GM10248 (cell line): ENCODE results near the gene STK39.
A peak's percentile ranks its signal among the peaks of the same experiment; 100 is the strongest.

ENCODE experiments used
- CTCF ChIA-PET: fragments of 300-600 bp; sonication (Branson Sonifier 250); formaldehyde crosslinking; extraction: SDS; loops from one replicate; lab custom pipeline; 2021; ENCODE audit warnings: antibody characterized with exemption; lab: Yijun Ruan, JAX
- POLR2A ChIA-PET: fragments of 350-650 bp; sonication (Branson Sonifier 250); formaldehyde crosslinking; extraction: SDS; loops from one replicate; lab custom pipeline; 2020; ENCODE audit warnings: antibody characterized with exemption; lab: Yijun Ruan, JAX
- DNase-seq: peaks from one replicate; pipeline ENCODE4 v3.0.0; 2012; ENCODE audit errors: extremely low spot score
- TF ChIP-seq, protein P1 (sequence below): IDR thresholded peaks from 2 replicates; pipeline ENCODE4 v1.5.1; 2012; ENCODE audit warnings: mild to moderate bottlenecking, low read depth; ENCODE audit errors: extremely low read depth, missing control alignments, control extremely low read depth

Gene STK39

DNA sequence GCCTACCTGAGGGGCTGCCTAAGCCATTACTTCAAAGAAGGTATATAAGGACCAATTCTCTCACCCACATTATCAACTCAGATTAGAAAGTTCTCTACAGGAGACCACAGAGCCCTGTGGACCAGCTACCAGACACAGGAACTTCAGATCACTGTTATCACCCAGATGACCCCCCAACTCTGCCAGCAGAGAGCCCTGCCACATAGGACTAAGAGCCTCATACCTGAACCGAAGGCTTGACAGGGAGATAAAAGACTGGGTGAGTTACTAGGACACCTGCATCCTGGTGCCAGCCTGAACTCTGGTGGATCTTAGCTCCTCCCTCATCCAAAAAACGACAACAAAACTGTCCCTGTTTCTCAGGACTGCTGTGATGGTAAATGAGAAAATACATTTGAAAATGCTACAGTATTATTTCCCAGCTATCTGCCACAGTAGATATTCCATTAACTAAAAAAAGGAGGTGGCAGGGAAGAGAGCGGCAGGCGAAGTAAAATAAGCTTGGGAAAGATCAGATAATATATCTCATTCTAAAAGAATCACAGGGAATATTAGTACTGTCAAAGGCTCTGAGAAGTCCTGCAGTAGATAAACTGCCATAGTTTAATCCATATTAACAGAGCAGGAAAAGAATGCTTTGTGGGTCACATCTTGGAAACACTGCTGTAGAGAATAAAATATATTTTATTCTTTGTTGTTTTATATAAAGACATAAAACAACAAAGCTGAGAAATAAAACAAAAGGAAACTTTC, 79.7 kb downstream of the STK39 start:
- DNase-seq, result no peak
- ChIA-PET POLR2A (no interaction called here), CTCF (interaction anchor here (0.9 to 1.9 kb wide), 4 partner anchors 11 to 753 kb away, joined by 3 to 7 read pairs (median 4); no protein-coding TSS in a partner anchor)
- TF ChIP-seq, protein P1, sequence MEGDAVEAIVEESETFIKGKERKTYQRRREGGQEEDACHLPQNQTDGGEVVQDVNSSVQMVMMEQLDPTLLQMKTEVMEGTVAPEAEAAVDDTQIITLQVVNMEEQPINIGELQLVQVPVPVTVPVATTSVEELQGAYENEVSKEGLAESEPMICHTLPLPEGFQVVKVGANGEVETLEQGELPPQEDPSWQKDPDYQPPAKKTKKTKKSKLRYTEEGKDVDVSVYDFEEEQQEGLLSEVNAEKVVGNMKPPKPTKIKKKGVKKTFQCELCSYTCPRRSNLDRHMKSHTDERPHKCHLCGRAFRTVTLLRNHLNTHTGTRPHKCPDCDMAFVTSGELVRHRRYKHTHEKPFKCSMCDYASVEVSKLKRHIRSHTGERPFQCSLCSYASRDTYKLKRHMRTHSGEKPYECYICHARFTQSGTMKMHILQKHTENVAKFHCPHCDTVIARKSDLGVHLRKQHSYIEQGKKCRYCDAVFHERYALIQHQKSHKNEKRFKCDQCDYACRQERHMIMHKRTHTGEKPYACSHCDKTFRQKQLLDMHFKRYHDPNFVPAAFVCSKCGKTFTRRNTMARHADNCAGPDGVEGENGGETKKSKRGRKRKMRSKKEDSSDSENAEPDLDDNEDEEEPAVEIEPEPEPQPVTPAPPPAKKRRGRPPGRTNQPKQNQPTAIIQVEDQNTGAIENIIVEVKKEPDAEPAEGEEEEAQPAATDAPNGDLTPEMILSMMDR, result no peak

DNA sequence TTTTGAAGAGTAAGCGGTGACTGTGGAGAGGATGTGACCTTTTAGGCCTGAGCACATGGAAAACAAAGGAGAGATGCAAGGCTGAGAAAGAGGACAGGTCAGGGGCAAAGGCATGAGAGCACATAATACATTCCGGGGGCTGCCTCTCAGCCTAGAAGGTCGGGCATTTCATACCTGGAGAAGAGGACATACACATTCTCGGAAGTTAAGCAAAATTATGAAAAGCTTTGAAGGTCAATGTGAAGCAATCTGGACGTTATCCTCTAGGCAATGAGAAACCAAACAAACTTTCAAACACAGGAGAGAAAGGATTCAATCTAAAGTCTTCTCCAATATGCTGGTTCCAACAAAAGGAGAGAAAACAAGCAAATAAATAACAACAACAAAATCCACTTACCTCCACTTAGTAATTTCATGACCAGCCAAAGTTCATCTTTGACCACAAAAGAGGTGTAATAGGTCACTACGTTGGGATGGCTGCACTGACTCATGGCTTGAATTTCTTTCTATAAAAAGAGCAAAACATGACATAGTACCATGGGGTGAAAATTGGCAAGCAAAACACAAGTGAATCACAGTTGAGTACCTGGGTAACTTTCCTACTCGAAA, 80.4 kb downstream of the STK39 start:
- CTCF ChIA-PET, result no interaction called here
- no peak for DNase-seq
- TF ChIP-seq, protein P1, result no peak
- POLR2A ChIA-PET, result no interaction called here

DNA sequence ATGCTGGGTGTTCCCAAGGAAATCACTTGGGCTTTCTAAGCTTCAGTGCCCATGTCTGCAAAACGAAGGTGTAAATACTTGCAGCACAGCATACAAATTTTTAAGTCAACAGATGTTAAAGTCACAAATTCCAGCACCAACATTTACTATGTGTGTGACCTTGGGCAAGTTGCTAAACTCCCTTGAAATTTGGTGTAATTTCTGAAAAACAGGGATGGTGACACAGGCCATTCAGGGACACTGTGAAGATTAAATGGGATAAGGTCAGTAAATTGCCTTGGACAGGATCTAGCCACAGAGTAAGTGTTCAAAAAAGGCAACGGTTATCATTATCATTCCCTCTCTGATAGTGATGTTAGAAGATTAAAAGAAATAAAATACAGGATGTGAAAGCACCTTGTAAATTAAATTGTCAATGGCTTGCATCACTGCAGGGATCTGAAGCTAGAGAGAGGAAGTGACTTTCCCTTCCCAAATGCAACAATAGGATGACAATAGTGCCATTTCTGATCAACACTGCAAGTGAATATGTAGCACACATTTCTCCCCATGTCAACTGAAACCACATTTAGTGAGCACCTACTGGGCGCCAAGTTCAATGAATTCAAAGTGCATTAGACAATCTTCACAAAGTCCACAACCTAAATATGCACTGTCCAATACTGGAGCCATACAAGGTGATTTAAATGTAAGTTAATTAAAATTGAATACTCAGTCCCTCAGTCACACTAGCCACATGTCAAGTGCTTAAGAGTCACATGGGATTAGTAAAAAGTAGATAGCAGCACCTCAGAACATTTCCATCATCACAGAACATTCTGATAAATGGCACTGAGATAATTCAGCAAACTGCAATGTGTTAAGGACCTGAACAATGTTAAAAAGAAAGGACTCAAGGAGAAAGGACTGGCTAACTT, 81.2 kb downstream of the STK39 start:
- CTCF ChIA-PET, result interaction anchor here (2.0 kb wide), 1 partner anchor 11 kb away, joined by 4 read pairs; no protein-coding TSS in a partner anchor
- POLR2A ChIA-PET, result no interaction called here
- DNase-seq, result no peak
- TF ChIP-seq, protein P1, result no peak

DNA sequence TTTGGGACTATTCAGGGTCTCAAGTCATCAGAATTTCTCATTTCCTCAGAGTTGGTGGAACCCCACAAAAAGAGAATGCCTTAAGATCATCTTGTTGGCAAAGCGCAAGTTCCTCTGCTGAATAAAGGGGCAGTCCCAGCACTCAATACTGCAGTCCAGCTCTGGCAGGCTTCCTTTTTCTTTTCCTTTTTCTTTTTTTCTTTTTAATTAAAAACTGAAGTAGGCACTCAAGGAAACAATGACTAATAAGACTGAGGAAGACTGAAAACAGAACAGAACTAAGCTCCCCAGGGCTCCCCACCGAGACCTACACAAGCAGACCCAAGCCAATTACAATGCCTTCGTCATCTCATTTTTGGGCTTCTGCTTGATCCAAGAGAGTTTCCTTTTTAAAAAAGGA, 82.0 kb downstream of the STK39 start:
- CTCF ChIA-PET, result interaction anchor here (2.0 kb wide), 1 partner anchor 10 kb away, joined by 4 read pairs; no protein-coding TSS in a partner anchor
- POLR2A ChIA-PET, result no interaction called here
- TF ChIP-seq, protein P1, result no peak
- DNase-seq, result no peak

DNA sequence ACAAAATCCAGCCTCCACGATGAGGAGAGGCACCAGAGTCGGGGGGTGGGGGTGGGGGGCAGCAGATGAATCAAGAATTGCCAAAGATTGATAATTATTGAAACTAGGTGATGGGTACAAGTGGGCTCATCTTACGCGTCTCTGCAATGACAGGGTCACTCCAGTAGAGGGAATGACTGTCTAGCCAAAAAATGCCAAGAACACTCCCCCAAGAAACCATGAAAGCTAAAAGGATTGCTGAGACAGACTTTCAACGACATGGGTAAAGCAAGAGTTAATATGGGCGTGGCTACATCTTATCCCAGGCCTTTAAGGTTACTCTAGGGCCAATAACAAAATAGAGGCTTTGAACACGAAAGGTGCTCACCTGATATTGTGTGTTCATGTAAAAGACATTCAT, 86.5 kb downstream of the STK39 start:
- POLR2A ChIA-PET, result no interaction called here
- CTCF ChIA-PET, result interaction anchor here (1.0 to 1.6 kb wide), 2 partner anchors 15 to 42 kb away, joined by 3 to 4 read pairs; no protein-coding TSS in a partner anchor
- no peak for DNase-seq
- TF ChIP-seq, protein P1, result peak; percentile 20
